Measurements from ENCODE around the gene EXOC1. TPM values are rescaled to one million over a fixed set of nuclear protein-coding genes. Genes with fewer than 3 reads are reported as not detected.

The EXOC1 gene
- total and polyA plus RNA-seq, 9 of the 15 experiments (the other 6 are each of a cell fraction or from before 2014, with no cell fraction given), result 16.0 to 45.5 (median 26.2) TPM

DNA sequence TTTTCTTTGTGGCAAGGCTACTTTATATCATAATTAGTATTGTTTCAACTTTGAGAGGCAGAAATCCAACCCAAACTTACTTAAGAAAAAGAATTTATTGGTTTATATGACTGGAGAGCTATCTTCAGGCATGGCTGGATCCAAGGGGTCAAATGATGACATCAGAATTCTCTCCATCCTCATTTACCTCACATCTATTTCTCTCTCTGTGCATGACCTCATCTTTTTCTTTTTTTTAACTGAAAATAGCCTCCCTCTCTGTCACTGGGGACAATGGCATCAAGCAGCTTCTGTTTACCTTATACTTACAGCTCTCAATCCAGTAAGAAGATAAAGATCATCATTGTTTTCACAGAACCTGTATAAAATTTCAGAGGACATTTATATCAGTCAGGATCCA is 45.9 kb upstream of the EXOC1 start:
- H3K4me2 ChIP-seq (ENCODE audit: insufficient read depth, low read length), result no peak overlapping the region
- no peak overlapping the region for H3K27ac ChIP-seq (ENCODE audit: extremely low read depth, low read depth, low read length)
- TF ChIP-seq MTA2 (IDR thresholded peaks at IDR 0.05; ENCODE audit: low read depth), result no peak
- TF ChIP-seq ZKSCAN8 (CRISPR knock-in tag; IDR thresholded peaks at IDR 0.05), result no peak
- no peak for TF ChIP-seq CEBPG (CRISPR knock-in tag; IDR thresholded peaks at IDR 0.05)
- no peak for TF ChIP-seq CEBPG (tag; conservative IDR thresholded peaks at IDR 0.05 in 1 of 2, IDR thresholded peaks at IDR 0.05 in 1 of 2)
- TF ChIP-seq ZNF551 (CRISPR knock-in tag; IDR thresholded peaks at IDR 0.05), result no peak
- TF ChIP-seq HEY1 (CRISPR knock-in tag; IDR thresholded peaks at IDR 0.05; ENCODE audit: borderline replicate concordance), result no peak
- TF ChIP-seq ZNF76 (CRISPR knock-in tag; IDR thresholded peaks at IDR 0.05; ENCODE audit: borderline replicate concordance), result no peak
- TF ChIP-seq, protein P1, sequence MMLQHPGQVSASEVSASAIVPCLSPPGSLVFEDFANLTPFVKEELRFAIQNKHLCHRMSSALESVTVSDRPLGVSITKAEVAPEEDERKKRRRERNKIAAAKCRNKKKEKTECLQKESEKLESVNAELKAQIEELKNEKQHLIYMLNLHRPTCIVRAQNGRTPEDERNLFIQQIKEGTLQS (IDR thresholded peaks at IDR 0.05), result no peak
- TF ChIP-seq, protein P1 (CRISPR knock-in tag; conservative IDR thresholded peaks at IDR 0.05), result no peak
- TF ChIP-seq ATF7 (IDR thresholded peaks at IDR 0.05), result no peak
- no peak for TF ChIP-seq GATA2 (CRISPR knock-in tag; IDR thresholded peaks at IDR 0.05)
- TF ChIP-seq MAFG (tag; conservative IDR thresholded peaks at IDR 0.05), result no peak
- no peak for TF ChIP-seq DMBX1 (CRISPR knock-in tag; IDR thresholded peaks at IDR 0.05; ENCODE audit: borderline replicate concordance)
- TF ChIP-seq, protein P2, sequence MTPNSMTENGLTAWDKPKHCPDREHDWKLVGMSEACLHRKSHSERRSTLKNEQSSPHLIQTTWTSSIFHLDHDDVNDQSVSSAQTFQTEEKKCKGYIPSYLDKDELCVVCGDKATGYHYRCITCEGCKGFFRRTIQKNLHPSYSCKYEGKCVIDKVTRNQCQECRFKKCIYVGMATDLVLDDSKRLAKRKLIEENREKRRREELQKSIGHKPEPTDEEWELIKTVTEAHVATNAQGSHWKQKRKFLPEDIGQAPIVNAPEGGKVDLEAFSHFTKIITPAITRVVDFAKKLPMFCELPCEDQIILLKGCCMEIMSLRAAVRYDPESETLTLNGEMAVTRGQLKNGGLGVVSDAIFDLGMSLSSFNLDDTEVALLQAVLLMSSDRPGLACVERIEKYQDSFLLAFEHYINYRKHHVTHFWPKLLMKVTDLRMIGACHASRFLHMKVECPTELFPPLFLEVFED (CRISPR knock-in tag; conservative IDR thresholded peaks at IDR 0.05), result no peak
- ChIA-PET POLR2A (interaction anchor here (1.1 to 2.4 kb wide), 3 partner anchors 10 to 15 kb away, joined by 3 to 9 read pairs (median 7); no protein-coding TSS in a partner anchor), CTCF (ENCODE audit: low intra/inter-chr PET ratio) (no interaction called here)
- no peak for DNase-seq (ENCODE audit: extremely low read depth in 1 of 4, low spot score in 3 of 4)
- in situ Hi-C loops (cut with MboI), result no loop called here
- intact Hi-C loops (cut with micrococcal nuclease), result no loop called here
- H3K9me3 ChIP-seq (replicated peaks; ENCODE audit: control insufficient read depth, insufficient read depth, low read depth, low read length), result no peaks in the 10 kb centered on the region
- H3K27me3 ChIP-seq (ENCODE audit: control insufficient read depth in 2 of 2, insufficient read depth in 2 of 2, low read length in 2 of 2), result no peaks in the 10 kb centered on the region; a peak in 1 of 5 replicates
- H3K9ac ChIP-seq (ENCODE audit: insufficient read depth in 1 of 2, low read depth in 2 of 2, low read length in 2 of 2), result no peak overlapping the region
- no peaks in the 10 kb centered on the region; a peak in 1 of 5 replicates for H3K4me1 ChIP-seq (replicated peaks in 1 of 2; ENCODE audit: control insufficient read depth in 2 of 2, insufficient read depth in 2 of 2, low read length in 2 of 2)
- no peaks in the 10 kb centered on the region for H3K79me2 ChIP-seq (ENCODE audit: control insufficient read depth, insufficient read depth, low read length)
- no peak overlapping the region for H2AFZ ChIP-seq (ENCODE audit: low read depth, low read length)
- H3K4me3 ChIP-seq, result no peak overlapping the region
- ATAC-seq, result no peak
- H3K36me3 ChIP-seq (ENCODE audit: control insufficient read depth, insufficient read depth, low read length), result no peaks in the 10 kb centered on the region
- no TSS peak for BruUV-seq (replicated peaks)
- H3K9me1 ChIP-seq (ENCODE audit: control insufficient read depth, insufficient read depth, low read length), result no peaks in the 10 kb centered on the region
- no peaks in the 10 kb centered on the region for H4K20me1 ChIP-seq (replicated peaks; ENCODE audit: control insufficient read depth, insufficient read depth, low read length)
- no peak for FAIRE-seq

Measured in K562 (cell line).